ENCODE results near the gene KRTAP12-3. TPM values are rescaled to one million over a fixed set of nuclear protein-coding genes. Genes with fewer than 3 reads are reported as not detected.

KRTAP12-3 gene
- total and polyA plus RNA-seq, 4 donors, result not detected

DNA sequence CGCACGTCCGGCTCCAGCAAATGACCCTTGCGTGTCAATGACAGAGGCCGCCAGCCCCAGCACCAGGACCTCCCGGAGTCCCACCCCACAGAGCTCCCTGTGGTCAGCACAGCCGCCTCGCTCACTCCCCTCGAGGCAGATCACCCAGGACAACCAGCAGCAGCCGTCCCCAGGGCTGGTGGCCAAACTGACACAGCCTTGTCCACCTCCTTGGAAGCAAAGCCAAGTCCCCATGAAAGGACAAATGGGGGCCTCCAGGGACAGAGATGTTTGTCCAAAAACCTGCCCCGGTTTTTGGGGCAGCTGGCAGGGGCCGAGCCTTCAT, 18.4 kb upstream of the KRTAP12-3 start:
- H3K4me1 ChIP-seq (ENCODE audit: control insufficient read depth in 4 of 4, insufficient read depth in 4 of 4, low read length in 3 of 4), result no peaks in the 10 kb centered on the region
- TF ChIP-seq RXRA (IDR thresholded peaks at IDR 0.05) (no peak), SP1 (IDR thresholded peaks at IDR 0.05) (no peak), HNF4A (conservative IDR thresholded peaks at IDR 0.05) (no peak), NR2F2 (IDR thresholded peaks at IDR 0.05) (no peak), FOXA2 (IDR thresholded peaks at IDR 0.05) (no peak), CTCF (IDR thresholded peaks at IDR 0.05; ENCODE audit: low read depth, low read length, missing input control) (no peak)
- H3K27ac ChIP-seq (ENCODE audit: low read depth in 1 of 2, low read length in 2 of 2), result no peak overlapping the region
- no peaks in the 10 kb centered on the region for H3K36me3 ChIP-seq (ENCODE audit: control insufficient read depth in 4 of 4, insufficient read depth in 3 of 4, low read depth in 1 of 4, low read length in 3 of 4)
- WGBS, result 77% methylated on average over 12 of the region's 12 CpGs
- H3K9ac ChIP-seq (ENCODE audit: low read depth in 1 of 2, low read length in 2 of 2), result no peak overlapping the region
- H3K9me3 ChIP-seq (ENCODE audit: control insufficient read depth in 4 of 4, low read length in 3 of 4), result peaks cover 0 to 8% (median 4%) of the 10 kb centered on the region in 4 donors
- no peak overlapping the region for H3K4me3 ChIP-seq (ENCODE audit: low read depth in 1 of 3, low read length in 3 of 3)
- peaks cover 0 to 3% (median 0%) of the 10 kb centered on the region in 4 donors for H3K27me3 ChIP-seq (ENCODE audit: control insufficient read depth in 4 of 4, insufficient read depth in 4 of 4, low read length in 3 of 4)
- no peak for DNase-seq (ENCODE audit: low spot score)

DNA sequence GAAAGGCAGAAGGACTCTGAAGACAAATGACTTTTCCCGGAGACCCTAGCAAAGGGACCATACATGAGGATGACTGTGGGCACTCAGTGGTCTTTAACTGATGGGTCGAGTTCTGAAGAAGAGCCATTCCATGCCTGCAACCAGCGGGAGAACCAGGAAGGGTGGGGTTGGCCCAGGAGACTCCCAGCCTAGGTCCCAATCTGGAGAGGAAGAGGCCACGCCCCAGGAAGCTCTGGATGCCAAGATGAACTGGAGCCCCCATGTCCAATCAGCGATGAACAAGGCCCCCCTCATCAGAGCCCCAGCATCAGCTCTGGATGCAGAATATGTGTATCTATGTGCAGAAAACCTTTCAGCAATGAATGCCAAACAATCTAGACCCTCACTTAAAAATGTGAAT, 17.0 kb upstream of the KRTAP12-3 start:
- H3K27me3 ChIP-seq (ENCODE audit: control insufficient read depth in 4 of 4, insufficient read depth in 4 of 4, low read length in 3 of 4), result peaks cover 0 to 3% (median 0%) of the 10 kb centered on the region in 4 donors
- H3K9ac ChIP-seq (ENCODE audit: low read depth in 1 of 2, low read length in 2 of 2), result no peak overlapping the region
- H3K4me3 ChIP-seq (ENCODE audit: low read depth in 1 of 3, low read length in 3 of 3), result no peak overlapping the region
- H3K36me3 ChIP-seq (ENCODE audit: control insufficient read depth in 4 of 4, insufficient read depth in 3 of 4, low read depth in 1 of 4, low read length in 3 of 4), result no peaks in the 10 kb centered on the region
- TF ChIP-seq MAX (IDR thresholded peaks at IDR 0.05), result no peak
- no peak for TF ChIP-seq NR2F2 (IDR thresholded peaks at IDR 0.05)
- TF ChIP-seq RXRA (IDR thresholded peaks at IDR 0.05), result no peak
- TF ChIP-seq RAD21 (IDR thresholded peaks at IDR 0.05), result no peak
- TF ChIP-seq SP1 (IDR thresholded peaks at IDR 0.05), result no peak
- TF ChIP-seq HNF4G (IDR thresholded peaks at IDR 0.05), result no peak
- no peaks in the 10 kb centered on the region for H3K4me1 ChIP-seq (ENCODE audit: control insufficient read depth in 4 of 4, insufficient read depth in 4 of 4, low read length in 3 of 4)
- no peak for DNase-seq (ENCODE audit: low spot score)
- no peak overlapping the region for H3K27ac ChIP-seq (ENCODE audit: low read depth in 1 of 2, low read length in 2 of 2)
- WGBS, result 84% methylated on average over 5 of the region's 5 CpGs
- peaks cover 0 to 11% (median 4%) of the 10 kb centered on the region in 4 donors for H3K9me3 ChIP-seq (ENCODE audit: control insufficient read depth in 4 of 4, low read length in 3 of 4)

DNA sequence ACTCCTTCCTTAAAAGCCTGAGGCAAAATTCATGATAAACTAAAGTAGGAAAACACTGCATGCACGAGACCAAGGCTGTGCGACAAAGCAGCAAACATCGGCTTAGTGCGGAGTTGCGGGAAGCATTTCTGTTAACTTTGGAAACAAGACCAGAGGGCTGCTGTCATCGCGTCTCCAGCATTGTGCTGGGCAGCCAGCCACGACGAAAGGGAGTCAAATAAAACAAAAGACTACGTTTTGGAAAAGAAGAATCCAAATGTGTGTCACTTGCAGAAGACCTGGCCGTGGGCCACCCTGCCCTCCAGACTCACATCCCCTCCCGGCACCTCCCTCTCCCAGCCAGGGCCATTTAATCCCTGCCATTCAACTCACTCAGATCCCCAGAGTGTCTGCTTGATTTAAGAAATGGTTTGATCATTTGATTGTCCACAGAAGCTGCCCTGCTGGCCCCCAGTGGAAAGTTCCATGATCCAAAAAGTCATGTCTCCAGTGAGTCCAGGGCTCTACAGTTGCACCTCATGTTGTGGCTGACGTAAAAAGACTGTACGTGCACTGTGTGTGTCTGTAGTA, 13.9 kb upstream of the KRTAP12-3 start:
- no peak for DNase-seq (ENCODE audit: low spot score)
- 64% methylated on average over 14 of the region's 14 CpGs for WGBS
- no peak for TF ChIP-seq SP1 (IDR thresholded peaks at IDR 0.05)
- TF ChIP-seq FOXA1 (IDR thresholded peaks at IDR 0.05), result no peak
- TF ChIP-seq, protein P1, sequence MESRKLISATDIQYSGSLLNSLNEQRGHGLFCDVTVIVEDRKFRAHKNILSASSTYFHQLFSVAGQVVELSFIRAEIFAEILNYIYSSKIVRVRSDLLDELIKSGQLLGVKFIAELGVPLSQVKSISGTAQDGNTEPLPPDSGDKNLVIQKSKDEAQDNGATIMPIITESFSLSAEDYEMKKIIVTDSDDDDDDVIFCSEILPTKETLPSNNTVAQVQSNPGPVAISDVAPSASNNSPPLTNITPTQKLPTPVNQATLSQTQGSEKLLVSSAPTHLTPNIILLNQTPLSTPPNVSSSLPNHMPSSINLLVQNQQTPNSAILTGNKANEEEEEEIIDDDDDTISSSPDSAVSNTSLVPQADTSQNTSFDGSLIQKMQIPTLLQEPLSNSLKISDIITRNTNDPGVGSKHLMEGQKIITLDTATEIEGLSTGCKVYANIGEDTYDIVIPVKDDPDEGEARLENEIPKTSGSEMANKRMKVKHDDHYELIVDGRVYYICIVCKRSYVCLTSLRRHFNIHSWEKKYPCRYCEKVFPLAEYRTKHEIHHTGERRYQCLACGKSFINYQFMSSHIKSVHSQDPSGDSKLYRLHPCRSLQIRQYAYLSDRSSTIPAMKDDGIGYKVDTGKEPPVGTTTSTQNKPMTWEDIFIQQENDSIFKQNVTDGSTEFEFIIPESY (IDR thresholded peaks at IDR 0.05), result no peak
- TF ChIP-seq JUND (IDR thresholded peaks at IDR 0.05), result no peak
- TF ChIP-seq FOXA2 (IDR thresholded peaks at IDR 0.05), result no peak
- TF ChIP-seq, protein P2, sequence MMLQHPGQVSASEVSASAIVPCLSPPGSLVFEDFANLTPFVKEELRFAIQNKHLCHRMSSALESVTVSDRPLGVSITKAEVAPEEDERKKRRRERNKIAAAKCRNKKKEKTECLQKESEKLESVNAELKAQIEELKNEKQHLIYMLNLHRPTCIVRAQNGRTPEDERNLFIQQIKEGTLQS (IDR thresholded peaks at IDR 0.05), result no peak
- TF ChIP-seq HNF4A (conservative IDR thresholded peaks at IDR 0.05), result no peak
- TF ChIP-seq, protein P3, sequence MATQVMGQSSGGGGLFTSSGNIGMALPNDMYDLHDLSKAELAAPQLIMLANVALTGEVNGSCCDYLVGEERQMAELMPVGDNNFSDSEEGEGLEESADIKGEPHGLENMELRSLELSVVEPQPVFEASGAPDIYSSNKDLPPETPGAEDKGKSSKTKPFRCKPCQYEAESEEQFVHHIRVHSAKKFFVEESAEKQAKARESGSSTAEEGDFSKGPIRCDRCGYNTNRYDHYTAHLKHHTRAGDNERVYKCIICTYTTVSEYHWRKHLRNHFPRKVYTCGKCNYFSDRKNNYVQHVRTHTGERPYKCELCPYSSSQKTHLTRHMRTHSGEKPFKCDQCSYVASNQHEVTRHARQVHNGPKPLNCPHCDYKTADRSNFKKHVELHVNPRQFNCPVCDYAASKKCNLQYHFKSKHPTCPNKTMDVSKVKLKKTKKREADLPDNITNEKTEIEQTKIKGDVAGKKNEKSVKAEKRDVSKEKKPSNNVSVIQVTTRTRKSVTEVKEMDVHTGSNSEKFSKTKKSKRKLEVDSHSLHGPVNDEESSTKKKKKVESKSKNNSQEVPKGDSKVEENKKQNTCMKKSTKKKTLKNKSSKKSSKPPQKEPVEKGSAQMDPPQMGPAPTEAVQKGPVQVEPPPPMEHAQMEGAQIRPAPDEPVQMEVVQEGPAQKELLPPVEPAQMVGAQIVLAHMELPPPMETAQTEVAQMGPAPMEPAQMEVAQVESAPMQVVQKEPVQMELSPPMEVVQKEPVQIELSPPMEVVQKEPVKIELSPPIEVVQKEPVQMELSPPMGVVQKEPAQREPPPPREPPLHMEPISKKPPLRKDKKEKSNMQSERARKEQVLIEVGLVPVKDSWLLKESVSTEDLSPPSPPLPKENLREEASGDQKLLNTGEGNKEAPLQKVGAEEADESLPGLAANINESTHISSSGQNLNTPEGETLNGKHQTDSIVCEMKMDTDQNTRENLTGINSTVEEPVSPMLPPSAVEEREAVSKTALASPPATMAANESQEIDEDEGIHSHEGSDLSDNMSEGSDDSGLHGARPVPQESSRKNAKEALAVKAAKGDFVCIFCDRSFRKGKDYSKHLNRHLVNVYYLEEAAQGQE (IDR thresholded peaks at IDR 0.05), result no peak
- no peak for TF ChIP-seq EGR1 (IDR thresholded peaks at IDR 0.05; ENCODE audit: low read depth in 2 of 2)

More for the DNA sequence above, 13.9 kb upstream of the KRTAP12-3 start:
- no peak overlapping the region for H3K9ac ChIP-seq (ENCODE audit: low read depth in 1 of 2, low read length in 2 of 2)
- H3K27me3 ChIP-seq (ENCODE audit: control insufficient read depth in 4 of 4, insufficient read depth in 4 of 4, low read length in 3 of 4), result no peaks in the 10 kb centered on the region
- peaks cover 0 to 11% (median 4%) of the 10 kb centered on the region in 4 donors for H3K9me3 ChIP-seq (ENCODE audit: control insufficient read depth in 4 of 4, low read length in 3 of 4)
- no peak overlapping the region for H3K27ac ChIP-seq (ENCODE audit: low read depth in 1 of 2, low read length in 2 of 2)
- H3K36me3 ChIP-seq (ENCODE audit: control insufficient read depth in 4 of 4, insufficient read depth in 3 of 4, low read depth in 1 of 4, low read length in 3 of 4), result no peaks in the 10 kb centered on the region
- H3K4me3 ChIP-seq (ENCODE audit: low read depth in 1 of 3, low read length in 3 of 3), result no peak overlapping the region
- H3K4me1 ChIP-seq (ENCODE audit: control insufficient read depth in 4 of 4, insufficient read depth in 4 of 4, low read length in 3 of 4), result no peaks in the 10 kb centered on the region

Measured in liver (tissue), 9 donors.